WI38 (cell line): ENCODE data around the gene OTUD7B.

Source experiments
- H3K4me3 ChIP-seq: 2 replicates; pipeline ENCODE4 v1.5.1; 2011; ENCODE audit warnings: low read depth, mild to moderate bottlenecking, control low read depth, low read length
- CTCF ChIP-seq: IDR thresholded peaks from 2 replicates; pipeline ENCODE4 v1.5.1; 2012; ENCODE audit warnings: low read depth, mild to moderate bottlenecking, control low read depth, low read length

OTUD7B gene

GRCh38 chr1:149987297-149987595 is 23.3 kb downstream of the OTUD7B start:
- TF ChIP-seq CTCF = no peak
- H3K4me3 ChIP-seq = no peak overlapping the region

- TF ChIP-seq CTCF = no peak
- H3K4me3 ChIP-seq = no peak overlapping the region
Measured at GRCh38 chr1:149986486-149987296, 23.8 kb downstream of the OTUD7B start.

GRCh38 chr1:149979972-149980540 is 30.5 kb downstream of the OTUD7B start:
- no peak for TF ChIP-seq CTCF
- no peak overlapping the region for H3K4me3 ChIP-seq

GRCh38 chr1:149979245-149979971 is 31.1 kb downstream of the OTUD7B start:
- no peak overlapping the region for H3K4me3 ChIP-seq
- no peak for TF ChIP-seq CTCF

GRCh38 chr1:149978547-149979023 is 31.9 kb downstream of the OTUD7B start:
- no peak for TF ChIP-seq CTCF
- H3K4me3 ChIP-seq = no peak overlapping the region

GRCh38 chr1:149977345-149977744 is 33.2 kb downstream of the OTUD7B start:
- no peak for TF ChIP-seq CTCF
- H3K4me3 ChIP-seq = no peak overlapping the region

- no peak overlapping the region for H3K4me3 ChIP-seq
- TF ChIP-seq CTCF = no peak
Measured at GRCh38 chr1:149972547-149972946, 38.0 kb downstream of the OTUD7B start.
